Endothelial cell of umbilical vein (primary cell): ENCODE data around the gene ERMN.

Source experiments
- CTCF ChIP-seq, 2 donors: IDR thresholded peaks; 1 replicate in 1 of 2; 2 replicates in 1 of 2; pipeline ENCODE4 v1.5.1; 2011; ENCODE audit warnings: low read length in 2 of 2, mild to moderate bottlenecking in 2 of 2, moderate library complexity in 2 of 2, control low read depth in 1 of 2, inconsistent platforms in 1 of 2, low read depth in 1 of 2; ENCODE audit not compliant: insufficient read depth in 1 of 2; ENCODE audit errors: extremely low read depth in 1 of 2
- EZH2 ChIP-seq: IDR thresholded peaks from 2 replicates; pipeline ENCODE4 v1.6.1; 2012; ENCODE audit warnings: borderline replicate concordance, low read depth, mild to moderate bottlenecking, moderate library complexity, low read length, inconsistent platforms; ENCODE audit not compliant: severe bottlenecking
- GATA2 ChIP-seq: IDR thresholded peaks from 2 replicates; pipeline ENCODE4 v1.7.0; 2011; ENCODE audit warnings: low read depth, mild to moderate bottlenecking, moderate library complexity, mixed read lengths, low read length; ENCODE audit not compliant: insufficient read length, insufficient read depth
- MYC ChIP-seq: IDR thresholded peaks from one replicate; pipeline ENCODE4 v1.6.1; 2011; ENCODE audit warnings: mild to moderate bottlenecking, low read depth, low read length

- no peak for TF ChIP-seq CTCF (IDR thresholded peaks at IDR 0.05; ENCODE audit: extremely low read depth in 1 of 2, insufficient read depth in 1 of 2, low read depth in 1 of 2, low read length in 2 of 2)
- no peak for TF ChIP-seq GATA2
- TF ChIP-seq EZH2 = no peak
- TF ChIP-seq MYC = no peak
Observed at GRCh38 chr2:157364257-157364974, 38.8 kb upstream of the ERMN start.
